RPMI8226 (cell line): Measurements from ENCODE around the gene HELZ.
"Not testable (repeated sequence)": the region's sequence is repeated elsewhere in the genome, so short reads cannot be mapped to it uniquely, and the experiment has no call there.

Experiments
- DNase-seq: peaks from one replicate; pipeline ENCODE4 v3.0.0-alpha.2; 2015

HELZ gene

GRCh38 chr17:67138392-67138791 is 106.6 kb downstream of the HELZ start:
- DNase-seq: no peak

GRCh38 chr17:67137860-67138259 is 107.1 kb downstream of the HELZ start:
- DNase-seq: no peak

GRCh38 chr17:67137026-67137370 is 108.0 kb downstream of the HELZ start:
- DNase-seq: no peak

- no peak for DNase-seq
Observed at GRCh38 chr17:67136191-67137025, 108.6 kb downstream of the HELZ start.

- DNase-seq: no peak
Observed at GRCh38 chr17:67133161-67133560, 111.8 kb downstream of the HELZ start.

- no peak for DNase-seq
Observed at GRCh38 chr17:67132366-67132765, 112.6 kb downstream of the HELZ start.

- no peak for DNase-seq
Observed at GRCh38 chr17:67130768-67131167, 114.2 kb downstream of the HELZ start.

- no peak for DNase-seq
Observed at GRCh38 chr17:67129283-67129682, 115.7 kb downstream of the HELZ start.

- no peak for DNase-seq
Observed at GRCh38 chr17:67128700-67129099, 116.3 kb downstream of the HELZ start.

- DNase-seq: no peak
Observed at GRCh38 chr17:67127925-67128324, 117.1 kb downstream of the HELZ start.

- no peak for DNase-seq
Observed at GRCh38 chr17:67126983-67127382, 118.0 kb downstream of the HELZ start.

- not testable (repeated sequence) for DNase-seq
Observed at GRCh38 chr17:67126543-67126942, 118.5 kb downstream of the HELZ start.

- no peak for DNase-seq
Observed at GRCh38 chr17:67125924-67126323, 119.1 kb downstream of the HELZ start.

GRCh38 chr17:67125417-67125816 is 119.6 kb downstream of the HELZ start:
- no peak for DNase-seq

GRCh38 chr17:67124450-67125148 is 120.4 kb downstream of the HELZ start:
- DNase-seq: no peak

GRCh38 chr17:67123699-67124098 is 121.3 kb downstream of the HELZ start:
- no peak for DNase-seq

- no peak for DNase-seq
Observed at GRCh38 chr17:67121316-67121891, 123.6 kb downstream of the HELZ start.

- DNase-seq: no peak
Observed at GRCh38 chr17:67119102-67119501, 125.9 kb downstream of the HELZ start.

- DNase-seq: no peak
Observed at GRCh38 chr17:67116045-67116575, 128.9 kb downstream of the HELZ start.

- DNase-seq: no peak
Observed at GRCh38 chr17:67115401-67115800, 129.6 kb downstream of the HELZ start.

- no peak for DNase-seq
Observed at GRCh38 chr17:67113486-67113885, 131.5 kb downstream of the HELZ start.

GRCh38 chr17:67111808-67112207 is 133.2 kb downstream of the HELZ start:
- no peak for DNase-seq

GRCh38 chr17:67111327-67111726 is 133.7 kb downstream of the HELZ start:
- DNase-seq: no peak

- no peak for DNase-seq
Observed at GRCh38 chr17:67110619-67111018, 134.4 kb downstream of the HELZ start.
